GM19463 (cell line): ENCODE results near the gene GOLGA8J.
"Not testable (repeated sequence)": the region's sequence is repeated elsewhere in the genome, so short reads cannot be mapped to it uniquely, and the experiment has no call there.

Experiments
- ATAC-seq: cut with Tn5 transposase; IDR thresholded peaks from one replicate; pipeline ENCODE4 v1.9.1; 2021; ENCODE audit warnings: mild to moderate bottlenecking, moderate library complexity; ENCODE audit not compliant: unreplicated experiment

Gene GOLGA8J

GRCh38 chr15:30073915-30074314 is 8.8 kb upstream of the GOLGA8J start:
- no peak for ATAC-seq

GRCh38 chr15:30080816-30081215 is 1.9 kb upstream of the GOLGA8J start:
- not testable (repeated sequence) for ATAC-seq

- not testable (repeated sequence) for ATAC-seq
Observed at GRCh38 chr15:30097827-30098226, 15.1 kb downstream of the GOLGA8J start.

- ATAC-seq = not testable (repeated sequence)
Observed at GRCh38 chr15:30102890-30103289, 20.1 kb downstream of the GOLGA8J start.

- ATAC-seq = peak; percentile 30
Observed at GRCh38 chr15:30103941-30104507, 21.3 kb downstream of the GOLGA8J start.

GRCh38 chr15:30110591-30110990 is 27.8 kb downstream of the GOLGA8J start:
- ATAC-seq = not testable (repeated sequence)

GRCh38 chr15:30130066-30130465 is 47.3 kb downstream of the GOLGA8J start:
- not testable (repeated sequence) for ATAC-seq

- not testable (repeated sequence) for ATAC-seq
Observed at GRCh38 chr15:30134751-30135150, 52.0 kb downstream of the GOLGA8J start, which contains the start of gene GOLGA8T. GOLGA8T (plus strand) TSS chr15:30135051; CDS start chr15:30135149, 98 bp downstream.
